HCT116 (cell line): ENCODE results near the gene TMCC1. TPM values are rescaled to one million over a fixed set of nuclear protein-coding genes. Genes with fewer than 3 reads are reported as not detected.
A peak's percentile ranks its signal among the peaks of the same experiment; 100 is the strongest.

Source experiments
- ATAC-seq: fragments of 200-7000 bp; cut with Tn5 transposase; 2 replicates; pipeline ENCODE4 v1.9.1; 2020; ENCODE audit warnings: mild to moderate bottlenecking, moderate library complexity
- BruUV-seq: library from RNA; stranded (reverse); fragments of 400-500 nt; replicated peaks from 2 replicates; lab custom pipeline; 2021; lab: Mats Ljungman, UMichigan
- CTCF ChIA-PET: fragments of 300-600 bp; sonication (Branson Sonifier 250); formaldehyde crosslinking; loops from one replicate; lab custom pipeline; 2021; ENCODE audit warnings: antibody characterized with exemption; lab: Charles Lee
- POLR2A ChIA-PET: fragments of 300-600, 350-600 bp; sonication (Branson Sonifier 250); formaldehyde crosslinking; loops from one replicate; lab custom pipeline; 2021; ENCODE audit warnings: antibody characterized with exemption; lab: Charles Lee
- RAD21 ChIA-PET, 2 experiments: fragments of 300-600 bp; sonication (Branson Sonifier 250); formaldehyde crosslinking; loops; one replicate each; lab custom pipeline; 2023; ENCODE audit warnings: low total read pairs in 2 of 2; ENCODE audit not compliant: uncharacterized antibody in 2 of 2, unreplicated experiment in 2 of 2, low non-redundant PET in 1 of 2; lab: Charles Lee
- DNase-seq: peaks from one replicate; pipeline ENCODE4 v3.0.0-alpha.2; 2010; ENCODE audit warnings: low read depth, low spot score
- H2AFZ ChIP-seq: fragments of 200-600 bp; shearing (Covaris generic), sonication (generic); 2 replicates; pipeline ENCODE4 v1.6.1; 2017; ENCODE audit warnings: low read depth, mixed run types, mixed read lengths, antibody characterized with exemption, low read length; ENCODE audit not compliant: poor library complexity, severe bottlenecking
- H3K27ac ChIP-seq: 2 replicates; pipeline ENCODE4 v1.5.1; 2012; ENCODE audit warnings: low read depth, low read length
- H3K27me3 ChIP-seq: fragments of 200-600 bp; sonication (generic); 2 replicates; pipeline ENCODE4 v1.6.1; 2016; ENCODE audit warnings: mixed run types, low read length, mixed read lengths; ENCODE audit not compliant: insufficient read depth
- H3K36me3 ChIP-seq, 2 experiments: fragments of 200-500 bp in 1 of 2; fragments of 200-600 bp in 1 of 2; sonication (Bioruptor generic) in 1 of 2; sonication (generic) in 1 of 2; 2 replicates each; pipeline versions ENCODE4 v1.5.1 to v1.6.1; 2014 to 2016; ENCODE audit warnings: low read length in 2 of 2, inconsistent platforms in 1 of 2, mixed read lengths in 1 of 2, mixed run types in 1 of 2; ENCODE audit not compliant: insufficient read depth in 2 of 2, control insufficient read depth in 1 of 2
- H3K4me1 ChIP-seq, 2 experiments: fragments of 200-600 bp in 1 of 2; sonication (generic) in 1 of 2; 2 replicates each; pipeline versions ENCODE4 v1.5.1 to v1.6.1; 2012 to 2017; ENCODE audit warnings: low read length in 2 of 2, inconsistent platforms in 1 of 2, mild to moderate bottlenecking in 1 of 2, mixed read lengths in 1 of 2, mixed run types in 1 of 2, moderate library complexity in 1 of 2; ENCODE audit not compliant: insufficient read depth in 2 of 2, control insufficient read depth in 1 of 2
- H3K4me2 ChIP-seq: fragments of 200-600 bp; sonication (generic); 2 replicates; pipeline ENCODE4 v1.6.1; 2017; ENCODE audit warnings: mixed run types, low read length, mixed read lengths
- H3K4me3 ChIP-seq, 2 experiments: fragments of 200-600 bp in 1 of 2; sonication (generic) in 1 of 2; replicated peaks in 1 of 2; 2 replicates each; pipeline ENCODE4 v1.5.1; 2011 to 2016; ENCODE audit warnings: low read length in 2 of 2, control low read depth in 1 of 2, low read depth in 1 of 2, mild to moderate bottlenecking in 1 of 2, mixed read lengths in 1 of 2, mixed run types in 1 of 2
- H3K79me2 ChIP-seq: fragments of 200-600 bp; sonication (generic); 2 replicates; pipeline ENCODE4 v1.6.1; 2017; ENCODE audit warnings: mild to moderate bottlenecking, mixed run types, low read length, moderate library complexity, mixed read lengths; ENCODE audit not compliant: insufficient read depth
- H3K9ac ChIP-seq: fragments of 200-600 bp; sonication (generic); 2 replicates; pipeline ENCODE4 v1.6.1; 2016; ENCODE audit warnings: low read length, mixed read lengths
- H3K9me2 ChIP-seq: fragments of 200-600 bp; sonication (generic), shearing (Covaris generic); 2 replicates; pipeline ENCODE4 v1.6.1; 2017; ENCODE audit warnings: mixed run types, mild to moderate bottlenecking, moderate library complexity; ENCODE audit not compliant: insufficient read depth
- H3K9me3 ChIP-seq, 2 experiments: fragments of 200-500 bp in 1 of 2; fragments of 200-600 bp in 1 of 2; sonication (Bioruptor generic) in 1 of 2; sonication (generic) in 1 of 2; 2 replicates each; pipeline ENCODE4 v1.6.1; 2014 to 2017; ENCODE audit warnings: low read length in 2 of 2, mixed read lengths in 2 of 2, inconsistent platforms in 1 of 2, low read depth in 1 of 2, mild to moderate bottlenecking in 1 of 2, mixed run types in 1 of 2, moderate library complexity in 1 of 2; ENCODE audit not compliant: control insufficient read depth in 1 of 2, insufficient read depth in 1 of 2
- H4K20me1 ChIP-seq: fragments of 200-600 bp; sonication (generic), shearing (Covaris generic); 2 replicates; pipeline ENCODE4 v1.6.1; 2017; ENCODE audit warnings: mixed run types, mild to moderate bottlenecking, moderate library complexity; ENCODE audit not compliant: insufficient read depth
- CBX3 ChIP-seq: IDR thresholded peaks from 2 replicates; pipeline ENCODE4 v1.6.1; 2012; ENCODE audit warnings: low read depth
- CEBPB ChIP-seq: IDR thresholded peaks from 2 replicates; pipeline ENCODE4 v1.6.1; 2012; ENCODE audit warnings: low read depth
- ELF1 ChIP-seq: IDR thresholded peaks from 2 replicates; pipeline ENCODE4 v1.6.1; 2012; ENCODE audit warnings: low read depth, borderline replicate concordance
- FOSL1 ChIP-seq: IDR thresholded peaks from 2 replicates; pipeline ENCODE4 v1.6.1; 2012; ENCODE audit warnings: low read depth
- JUND ChIP-seq: IDR thresholded peaks from 2 replicates; pipeline ENCODE4 v1.6.1; 2012
- POLR2A ChIP-seq: IDR thresholded peaks from 2 replicates; pipeline ENCODE4 v1.7.0; 2011; ENCODE audit warnings: borderline replicate concordance; ENCODE audit not compliant: insufficient read depth, insufficient read length; ENCODE audit errors: extremely low read depth
- RAD21 ChIP-seq: IDR thresholded peaks from 2 replicates; pipeline ENCODE4 v1.6.1; 2012; ENCODE audit warnings: low read depth, mild to moderate bottlenecking
- REST ChIP-seq: IDR thresholded peaks from 2 replicates; pipeline ENCODE4 v1.6.1; 2012; ENCODE audit warnings: low read depth
- SP1 ChIP-seq: IDR thresholded peaks from 2 replicates; pipeline ENCODE4 v1.6.1; 2012; ENCODE audit warnings: low read depth
- ZNF274 ChIP-seq: fragments of 200-500 bp; sonication (Bioruptor generic); IDR thresholded peaks from 2 replicates; pipeline ENCODE4 v1.6.1; 2014; ENCODE audit warnings: mild to moderate bottlenecking, low read depth, low read length, inconsistent platforms
- intact Hi-C: fragments of 100-400 bp; cut with micrococcal nuclease; formaldehyde crosslinking; loops from 2 replicates; pipeline ENCODE4 v1.10.0; 2022
- total RNA-seq: library from RNA; stranded (reverse); gene quantifications from one replicate; pipeline ENCODE4 v1.2.1, GENCODE V29; 2021; ENCODE audit not compliant: unreplicated experiment
- TF ChIP-seq, protein P1 (sequence below): IDR thresholded peaks from 2 replicates; pipeline ENCODE4 v1.6.1; 2012

TMCC1 gene
- total RNA-seq, 1 experiment from 2014 or later, result 32.5 TPM

DNA sequence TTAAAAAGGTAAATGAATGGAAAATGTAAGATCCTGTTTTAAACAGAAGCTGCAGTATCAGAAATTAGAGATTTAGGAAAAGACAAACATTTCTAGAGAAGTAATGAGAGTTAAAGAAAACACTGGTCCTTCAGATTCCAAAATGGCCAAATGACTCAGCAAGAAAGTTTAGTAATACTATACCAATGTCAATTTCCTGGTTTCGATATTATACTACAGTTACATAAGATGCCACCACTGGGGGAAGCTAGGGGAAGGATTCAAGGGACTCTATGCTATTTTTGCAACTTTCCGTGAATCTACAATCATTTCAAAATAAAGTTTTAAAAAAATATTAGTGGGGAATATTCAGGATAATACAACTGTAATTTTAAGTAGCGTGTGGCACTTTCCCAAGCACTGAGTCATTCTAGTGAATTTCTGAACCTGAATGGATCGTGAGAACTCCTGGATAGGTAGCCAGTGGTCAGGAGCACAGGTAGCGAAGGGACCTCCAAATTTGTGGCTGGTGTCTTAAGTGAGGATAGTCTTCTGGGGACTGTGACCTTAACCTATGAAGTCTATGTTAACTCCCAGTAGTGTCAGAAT, 37.6 kb downstream of the TMCC1 start:
- TF ChIP-seq CBX3 (peak; percentile 46; the same call in 1 of the 2 replicates), JUND (peak; percentile 6; the same call in 1 of the 2 replicates), FOSL1 (peak; percentile 46; the same call in 1 of the 2 replicates), ELF1 (no peak), CEBPB (peak; percentile 64)
- BruUV-seq, result no TSS peak
- Histone ChIP-seq H3K27ac (peak overlapping the region; percentile 44; the same call in 1 of the 2 replicates), H3K79me2 (peaks cover 31% of the 10 kb centered on the region), H2AFZ (no peak overlapping the region), H3K36me3 (peaks cover 0 to 8% of the 10 kb centered on the region in 2 experiments; a peak in 1 of 4 replicates), H3K4me3 (no peak overlapping the region), H3K4me1 (peaks cover 10 to 17% of the 10 kb centered on the region in 2 experiments; a peak in 2 of 4 replicates), H3K9me2 (no peaks in the 10 kb centered on the region), H3K9ac (peak overlapping the region; percentile 7), H3K4me2 (peak overlapping the region; percentile 34), H4K20me1 (no peaks in the 10 kb centered on the region), H3K9me3 (peaks cover 0 to 3% of the 10 kb centered on the region in 2 experiments; a peak in 1 of 4 replicates), H3K27me3 (no peaks in the 10 kb centered on the region)
- ChIA-PET RAD21 (no interaction called here), POLR2A (no interaction called here), CTCF (no interaction called here)
- ATAC-seq (no peak), DNase-seq (peak; percentile 4)
- intact Hi-C loops, result no loop called here

DNA sequence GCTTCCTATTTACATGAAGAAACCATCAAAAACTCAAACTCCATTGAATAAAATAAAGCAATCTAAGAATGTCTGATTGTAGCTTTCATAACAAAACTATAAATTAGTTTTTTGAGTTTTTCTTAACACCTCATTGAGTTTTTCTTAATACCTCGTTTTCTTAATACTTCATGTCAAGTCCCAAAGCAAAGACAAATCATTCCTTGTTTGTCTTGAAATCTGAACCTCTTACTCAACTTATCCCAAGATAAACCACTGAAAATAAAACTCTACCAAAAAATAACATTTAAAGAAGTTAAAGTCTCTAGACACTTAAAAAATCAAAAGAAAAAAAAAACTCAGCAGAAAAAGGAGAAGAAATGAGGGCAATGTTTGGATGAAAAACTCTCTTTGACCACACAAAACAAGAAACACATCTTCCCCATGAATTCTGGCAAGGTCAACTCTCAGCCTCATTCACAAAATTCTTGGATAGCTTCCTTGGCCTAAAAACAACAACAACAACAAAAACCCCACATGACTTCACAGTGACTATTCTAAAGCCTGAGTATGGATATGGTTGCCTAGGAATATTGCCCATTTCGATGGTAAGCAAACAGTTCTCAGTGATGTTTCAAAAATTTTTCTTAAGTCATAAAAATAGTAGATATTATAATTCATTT, 38.2 kb downstream of the TMCC1 start:
- Histone ChIP-seq H3K9ac (no peak overlapping the region), H3K4me2 (0 out of 2 replicates have a peak overlapping the region, but pooled peaks have one; percentile 34), H3K9me2 (no peaks in the 10 kb centered on the region), H3K9me3 (peaks cover 0 to 3% of the 10 kb centered on the region in 2 experiments; a peak in 1 of 4 replicates), H3K27ac (peak overlapping the region; percentile 44; the same call in 1 of the 2 replicates), H3K79me2 (peaks cover 31% of the 10 kb centered on the region), H3K4me3 (no peak overlapping the region), H3K4me1 (peaks cover 10 to 17% of the 10 kb centered on the region in 2 experiments; a peak in 2 of 4 replicates), H3K27me3 (no peaks in the 10 kb centered on the region), H2AFZ (no peak overlapping the region), H4K20me1 (no peaks in the 10 kb centered on the region), H3K36me3 (peaks cover 0 to 8% of the 10 kb centered on the region in 2 experiments; a peak in 1 of 4 replicates)
- no TSS peak for BruUV-seq
- ChIA-PET RAD21 (no interaction called here), POLR2A (no interaction called here), CTCF (no interaction called here)
- DNase-seq (no peak), ATAC-seq (no peak)
- TF ChIP-seq CBX3 (no peak), JUND (no peak), RAD21 (no peak), ZNF274 (no peak), FOSL1 (no peak), SP1 (no peak), REST (no peak), POLR2A (no peak)
- TF ChIP-seq, protein P1, sequence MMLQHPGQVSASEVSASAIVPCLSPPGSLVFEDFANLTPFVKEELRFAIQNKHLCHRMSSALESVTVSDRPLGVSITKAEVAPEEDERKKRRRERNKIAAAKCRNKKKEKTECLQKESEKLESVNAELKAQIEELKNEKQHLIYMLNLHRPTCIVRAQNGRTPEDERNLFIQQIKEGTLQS, result no peak
- intact Hi-C loops, result no loop called here
